GM12878 (cell line): Measurements from ENCODE around the gene ARL2. TPM values are rescaled to one million over a fixed set of nuclear protein-coding genes. Genes with fewer than 3 reads are reported as not detected.

ENCODE experiments used
- ATAC-seq: fragments of 200-7000 bp; cut with Tn5 transposase; 3 replicates; pipeline ENCODE4 v1.9.1; 2020; ENCODE audit warnings: mild to moderate bottlenecking, moderate library complexity
- BruUV-seq: library from RNA; stranded (reverse); fragments of 400-500 nt; replicated peaks from 2 replicates; lab custom pipeline; 2021; lab: Mats Ljungman, UMichigan
- CTCF ChIA-PET: fragments of 300-600 bp; sonication (Branson Sonifier 250); formaldehyde crosslinking; extraction: SDS; loops from one replicate; lab custom pipeline; 2021; ENCODE audit warnings: inconsistent platforms; lab: Yijun Ruan, JAX
- POLR2A ChIA-PET: fragments of 350-600 bp; formaldehyde crosslinking; extraction: SDS; loops from one replicate; lab custom pipeline; 2021; ENCODE audit warnings: inconsistent platforms; lab: Charles Lee
- RAD21 ChIA-PET: fragments of 300-600 bp; sonication (Branson Sonifier 250); formaldehyde crosslinking; loops from one replicate; lab custom pipeline; 2023; ENCODE audit warnings: antibody characterized with exemption; ENCODE audit not compliant: unreplicated experiment; lab: Charles Lee
- SMC1A ChIA-PET: fragments of 300-600 bp; sonication (Branson Sonifier 250); formaldehyde crosslinking; loops from one replicate; lab custom pipeline; 2023; ENCODE audit not compliant: unreplicated experiment, uncharacterized antibody; lab: Charles Lee
- DNase-seq: peaks from one replicate; pipeline ENCODE4 v3.0.0-alpha.2; 2011; ENCODE audit warnings: low read depth, low spot score
- FAIRE-seq: peaks from 3 replicates; lab custom pipeline; 2011; peaks lifted over from hg19 to GRCh38; lab: Jason Lieb, UNC
- H2AFZ ChIP-seq: 2 replicates; pipeline ENCODE4 v1.6.0; 2011; ENCODE audit warnings: low read depth, low read length, control low read depth; ENCODE audit not compliant: control insufficient read depth
- H3K27ac ChIP-seq: 2 replicates; pipeline ENCODE4 v1.5.1; 2011; ENCODE audit warnings: control low read depth; ENCODE audit not compliant: control insufficient read depth, insufficient read depth
- H3K27me3 ChIP-seq, 2 experiments: replicated peaks in 1 of 2; 2 replicates each; pipeline versions ENCODE4 v1.6.0 to v1.6.1; 2011; ENCODE audit warnings: low read length in 1 of 2; ENCODE audit not compliant: control insufficient read depth in 2 of 2, insufficient read depth in 2 of 2
- H3K36me3 ChIP-seq, 2 experiments: 2 replicates each; pipeline ENCODE4 v1.5.1; 2011; ENCODE audit warnings: low read length in 1 of 2; ENCODE audit not compliant: control insufficient read depth in 2 of 2, insufficient read depth in 2 of 2
- H3K4me1 ChIP-seq: 2 replicates; pipeline ENCODE4 v1.6.1; 2011; ENCODE audit warnings: mild to moderate bottlenecking, low read length, moderate library complexity, mixed read lengths; ENCODE audit not compliant: control insufficient read depth, insufficient read depth
- H3K4me2 ChIP-seq: 2 replicates; pipeline ENCODE4 v1.6.0; 2011; ENCODE audit warnings: control low read depth; ENCODE audit not compliant: control insufficient read depth, insufficient read depth
- H3K4me3 ChIP-seq: fragments of 200-600 bp; sonication (generic); 2 replicates; pipeline ENCODE4 v1.5.1; 2016
- H3K79me2 ChIP-seq: 2 replicates; pipeline ENCODE4 v1.6.0; 2011; ENCODE audit warnings: low read length; ENCODE audit not compliant: control insufficient read depth, insufficient read depth
- H3K9ac ChIP-seq: 2 replicates; pipeline ENCODE4 v1.8.0; 2011; ENCODE audit warnings: low read length, control low read depth, mixed read lengths; ENCODE audit not compliant: control insufficient read depth, insufficient read depth
- H3K9me3 ChIP-seq: replicated peaks from 3 replicates; pipeline ENCODE4 v1.5.1; 2011; ENCODE audit warnings: mild to moderate bottlenecking, low read length; ENCODE audit not compliant: control insufficient read depth, insufficient read depth
- H4K20me1 ChIP-seq: 2 replicates; pipeline ENCODE4 v1.6.0; 2011; ENCODE audit not compliant: control insufficient read depth, insufficient read depth
- BCLAF1 ChIP-seq: fragments of 450-650 bp; IDR thresholded peaks from 2 replicates; pipeline ENCODE4 v1.6.1; 2017; ENCODE audit warnings: antibody characterized with exemption, mild to moderate bottlenecking, moderate library complexity
- CEBPB ChIP-seq, 2 experiments: fragments of 150-350 bp in 1 of 2; IDR thresholded peaks; 2 replicates each; pipeline ENCODE4 v1.6.1; 2012 to 2014; ENCODE audit warnings: low read depth in 2 of 2, low read length in 2 of 2, borderline replicate concordance in 1 of 2, inconsistent platforms in 1 of 2
- CHD4 ChIP-seq: fragments of 200-600 bp; sonication (generic); IDR thresholded peaks from 2 replicates; pipeline ENCODE4 v1.6.1; 2016; ENCODE audit warnings: mild to moderate bottlenecking
- CUX1 ChIP-seq: IDR thresholded peaks from 2 replicates; pipeline ENCODE4 v1.6.1; 2012; ENCODE audit warnings: improper control_type of control experiment, low read depth, low read length; ENCODE audit not compliant: insufficient replicate concordance
- FOXM1 ChIP-seq: IDR thresholded peaks from 2 replicates; pipeline ENCODE4 v1.6.1; 2012; ENCODE audit warnings: low read depth, mild to moderate bottlenecking, inconsistent platforms, low read length, moderate library complexity
- NBN ChIP-seq: fragments of 450-650 bp; IDR thresholded peaks from 2 replicates; pipeline ENCODE4 v1.6.1; 2016
- RAD51 ChIP-seq: fragments of 450-650 bp; IDR thresholded peaks from 2 replicates; pipeline ENCODE4 v1.6.1; 2016; ENCODE audit warnings: moderate library complexity, mild to moderate bottlenecking, inconsistent platforms
- SP1 ChIP-seq: IDR thresholded peaks from one replicate; pipeline ENCODE4 v1.6.1; 2011; ENCODE audit warnings: low read depth, low read length
- TAF1 ChIP-seq: IDR thresholded peaks from 2 replicates; pipeline ENCODE4 v1.6.1; 2011; ENCODE audit warnings: mild to moderate bottlenecking, low read depth, low read length, borderline replicate concordance
- USF2 ChIP-seq: IDR thresholded peaks from 2 replicates; pipeline ENCODE4 v1.6.1; 2011; ENCODE audit warnings: low read depth, low read length, improper control_type of control experiment, borderline replicate concordance
- WGBS: methylation state at CpG from one replicate; pipeline ENCODE4 v1.1.6; 2016; ENCODE audit warnings: low lambda C conversion rate; ENCODE audit not compliant: insufficient replicate concordance, insufficient coverage; ENCODE audit errors: missing lambda C conversion rate; 5-methylcytosine and 5-hydroxymethylcytosine counted together
- in situ Hi-C: fragments of 300-500 bp; cut with MboI; formaldehyde crosslinking; loops from 9 replicates; pipeline ENCODE4 v1.14.3; 2018; ENCODE audit warnings: mixed read lengths
- intact Hi-C: fragments of 100-400 bp; cut with micrococcal nuclease; formaldehyde crosslinking; loops from one replicate; pipeline ENCODE4 v1.14.2; 2022; ENCODE audit not compliant: unreplicated experiment
- polyA plus RNA-seq, 11 experiments: library from polyadenylated mRNA; depleted of rRNA in 4 of 11; unstranded in 6 of 11; stranded (reverse) in 5 of 11; fragments of >200 nt; fragmentation: Nextera tagmentation in 4 of 11; fragmentation: Illumina TruSeq in 1 of 11; extraction: Ambion mirVana in 4 of 11; extraction: Trizol in 1 of 11; gene quantifications; 1 replicate in 1 of 11; 2 replicates in 10 of 11; pipeline versions ENCODE4 v1.2.1 to v1.2.3, GENCODE V29; 2011 to 2016; ENCODE audit warnings: inconsistent platforms in 2 of 11, missing spikeins in 2 of 11, low read depth in 1 of 11
- total RNA-seq, 4 experiments: library from RNA; depleted of rRNA in 3 of 4; stranded (reverse); fragments of >200 nt in 3 of 4; fragmentation: Illumina TruSeq in 1 of 4; extraction: Trizol in 1 of 4; gene quantifications; 2 replicates each; pipeline versions ENCODE4 v1.2.1 to v1.2.3, GENCODE V29; 2013 to 2021

The ARL2 gene
- total and polyA plus RNA-seq, 10 of the 15 experiments (the other 5 are each of a cell fraction or from before 2014, with no cell fraction given) = 4.1 to 138 (median 73.4) TPM

- 5% methylated on average over 5 of the region's 5 CpGs for WGBS
- DNase-seq (no peak), ATAC-seq (no peak), FAIRE-seq (peak; percentile 31)
- Histone ChIP-seq H3K9me3 (no peaks in the 10 kb centered on the region; the same call in 2 of the 3 replicates), H3K36me3 (no peaks in the 10 kb centered on the region), H3K27ac (no peak overlapping the region; the same call in 1 of the 2 replicates), H2AFZ (peak overlapping the region; percentile 39; the same call in 1 of the 2 replicates), H3K79me2 (no peaks in the 10 kb centered on the region), H3K4me2 (peak overlapping the region; percentile 54), H3K4me3 (no peak overlapping the region), H3K4me1 (peaks cover 17% of the 10 kb centered on the region), H3K27me3 (no peaks in the 10 kb centered on the region), H3K9ac (no peak overlapping the region), H4K20me1 (no peaks in the 10 kb centered on the region)
- CTCF ChIA-PET = interaction anchor here (0.6 kb wide), 1 partner anchor 322 kb away, joined by 3 read pairs; no protein-coding TSS in a partner anchor
- in situ Hi-C loops = no loop called here
- POLR2A ChIA-PET = no interaction called here
- RAD21 ChIA-PET = no interaction called here
- intact Hi-C loops = no loop called here
- BruUV-seq = no TSS peak
- TF ChIP-seq NBN = no peak
- no peak for TF ChIP-seq TAF1
- no peak for TF ChIP-seq FOXM1
- no peak for TF ChIP-seq CEBPB (IDR thresholded peaks at IDR 0.05; ENCODE audit: borderline replicate concordance in 1 of 2, low read depth in 2 of 2, low read length in 2 of 2)
- no peak for TF ChIP-seq CUX1
- no peak for TF ChIP-seq CHD4
- TF ChIP-seq RAD51 = no peak
- no peak for TF ChIP-seq SP1
- no peak for TF ChIP-seq BCLAF1
- no peak for TF ChIP-seq USF2
- SMC1A ChIA-PET = interaction anchor here (0.6 kb wide), 1 partner anchor 1777 kb away, joined by 3 read pairs; no protein-coding TSS in a partner anchor
These were observed 39.8 kb upstream of the ARL2 start for GRCh38 chr11:64974124-64974523.
